HepG2 (cell line): ENCODE results near the gene GARS1. TPM values are rescaled to one million over a fixed set of nuclear protein-coding genes. Genes with fewer than 3 reads are reported as not detected.

Source experiments
- CBFB ChIP-seq: sonication (generic); formaldehyde crosslinking; IDR thresholded peaks from 2 replicates; pipeline ENCODE4 v1.4.0; 2020; ENCODE audit warnings: missing genetic modification reagents
- CC2D1A ChIP-seq: sonication (generic); formaldehyde crosslinking; IDR thresholded peaks from 2 replicates; pipeline ENCODE4 v1.8.1; 2023; ENCODE audit warnings: mild to moderate bottlenecking, missing genetic modification reagents
- GATAD1 ChIP-seq: IDR thresholded peaks from 2 replicates; pipeline ENCODE4 v1.6.1; 2016; ENCODE audit warnings: missing genetic modification reagents, missing compliant biosample characterization
- ISX ChIP-seq: sonication (generic); formaldehyde crosslinking; conservative IDR thresholded peaks from 2 replicates; pipeline ENCODE4 v1.5.0; 2020; ENCODE audit warnings: missing genetic modification reagents
- MIER3 ChIP-seq: IDR thresholded peaks from 2 replicates; pipeline ENCODE4 v1.6.1; 2016; ENCODE audit warnings: missing compliant biosample characterization, borderline replicate concordance
- MTA1 ChIP-seq: sonication (generic); formaldehyde crosslinking; IDR thresholded peaks from 2 replicates; pipeline ENCODE4 v1.4.0; 2020; ENCODE audit warnings: missing genetic modification reagents, mild to moderate bottlenecking, borderline replicate concordance
- MTF2 ChIP-seq: sonication (generic); formaldehyde crosslinking; IDR thresholded peaks from 2 replicates; pipeline ENCODE4 v1.5.0; 2020; ENCODE audit warnings: missing genetic modification reagents, borderline replicate concordance
- PHB2 ChIP-seq: fragments of 450-650 bp; IDR thresholded peaks from 2 replicates; pipeline ENCODE4 v1.6.1; 2018; ENCODE audit not compliant: partially characterized antibody
- RFX1 ChIP-seq: fragments of 450-650 bp; IDR thresholded peaks from 2 replicates; pipeline ENCODE4 v1.6.1; 2017
- SATB2 ChIP-seq: sonication (generic); formaldehyde crosslinking; IDR thresholded peaks from 2 replicates; pipeline ENCODE4 v1.5.0; 2020; ENCODE audit warnings: missing genetic modification reagents
- SMAD9 ChIP-seq: sonication (generic); formaldehyde crosslinking; IDR thresholded peaks from 2 replicates; pipeline ENCODE4 v1.5.1; 2020; ENCODE audit warnings: mild to moderate bottlenecking, missing genetic modification reagents
- SMC3 ChIP-seq: IDR thresholded peaks from 2 replicates; pipeline ENCODE4 v1.6.1; 2011; ENCODE audit warnings: low read length, improper control_type of control experiment
- SNAI1 ChIP-seq: sonication (generic); formaldehyde crosslinking; IDR thresholded peaks from 2 replicates; pipeline ENCODE4 v1.5.0; 2020; ENCODE audit warnings: mild to moderate bottlenecking, missing genetic modification reagents, borderline replicate concordance
- SP4 ChIP-seq: sonication (generic); formaldehyde crosslinking; IDR thresholded peaks from 2 replicates; pipeline ENCODE4 v1.8.1; 2023; ENCODE audit warnings: mild to moderate bottlenecking, missing genetic modification reagents
- ZNF749 ChIP-seq: sonication (generic); formaldehyde crosslinking; IDR thresholded peaks from 2 replicates; pipeline ENCODE4 v1.8.0; 2022; ENCODE audit warnings: mild to moderate bottlenecking, missing genetic modification reagents, moderate library complexity, borderline replicate concordance
- ZNF781 ChIP-seq: sonication (generic); formaldehyde crosslinking; IDR thresholded peaks from 2 replicates; pipeline ENCODE4 v1.5.1; 2020; ENCODE audit warnings: borderline replicate concordance, mild to moderate bottlenecking, missing genetic modification reagents; ENCODE audit errors: not compliant biosample characterization
- ZNF792 ChIP-seq: IDR thresholded peaks from 2 replicates; pipeline ENCODE4 v1.6.1; 2016
- polyA plus RNA-seq, 8 experiments: library from polyadenylated mRNA; depleted of rRNA in 3 of 8; stranded (reverse) in 7 of 8; unstranded in 1 of 8; fragments of >200 nt; fragmentation: Illumina TruSeq in 4 of 8; extraction: Trizol in 4 of 8; gene quantifications; 2 replicates each; pipeline versions ENCODE4 v1.2.1 to v1.2.3, GENCODE V29; 2011 to 2016; ENCODE audit warnings: low read depth in 4 of 8, missing spikeins in 1 of 8, mixed read lengths in 1 of 8; ENCODE audit not compliant: insufficient read depth in 1 of 8
- total RNA-seq, 5 experiments: library from RNA; depleted of rRNA; stranded (reverse); fragments of >200 nt; fragmentation: Illumina TruSeq; extraction: Trizol; gene quantifications; 2 replicates each; pipeline ENCODE4 v1.2.3, GENCODE V29; 2016; ENCODE audit warnings: low read depth in 1 of 5
- TF ChIP-seq, protein P1 (sequence below): sonication (generic); formaldehyde crosslinking; IDR thresholded peaks from 2 replicates; pipeline ENCODE4 v1.9.0; 2021; ENCODE audit warnings: missing genetic modification reagents, borderline replicate concordance
- TF ChIP-seq, protein P2 (sequence below): sonication (generic); formaldehyde crosslinking; IDR thresholded peaks from 2 replicates; pipeline ENCODE4 v1.8.0; 2022; ENCODE audit warnings: mild to moderate bottlenecking, missing genetic modification reagents, borderline replicate concordance
- TF ChIP-seq, protein P3 (sequence below): sonication (generic); formaldehyde crosslinking; IDR thresholded peaks from 2 replicates; pipeline ENCODE4 v1.5.0; 2020; ENCODE audit warnings: mild to moderate bottlenecking, missing genetic modification reagents
- TF ChIP-seq, protein P4 (sequence below): sonication (generic); formaldehyde crosslinking; IDR thresholded peaks from 2 replicates; pipeline ENCODE4 v1.4.0; 2020; ENCODE audit warnings: missing genetic modification reagents
- TF ChIP-seq, protein P5 (sequence below): sonication (generic); formaldehyde crosslinking; IDR thresholded peaks from 2 replicates; pipeline ENCODE4 v1.4.0; 2020; ENCODE audit warnings: missing genetic modification reagents

GARS1 gene
- total and polyA plus RNA-seq, 2 of the 13 experiments (the other 11 are each of a cell fraction or from before 2014, with no cell fraction given), result 140 to 460 TPM

DNA sequence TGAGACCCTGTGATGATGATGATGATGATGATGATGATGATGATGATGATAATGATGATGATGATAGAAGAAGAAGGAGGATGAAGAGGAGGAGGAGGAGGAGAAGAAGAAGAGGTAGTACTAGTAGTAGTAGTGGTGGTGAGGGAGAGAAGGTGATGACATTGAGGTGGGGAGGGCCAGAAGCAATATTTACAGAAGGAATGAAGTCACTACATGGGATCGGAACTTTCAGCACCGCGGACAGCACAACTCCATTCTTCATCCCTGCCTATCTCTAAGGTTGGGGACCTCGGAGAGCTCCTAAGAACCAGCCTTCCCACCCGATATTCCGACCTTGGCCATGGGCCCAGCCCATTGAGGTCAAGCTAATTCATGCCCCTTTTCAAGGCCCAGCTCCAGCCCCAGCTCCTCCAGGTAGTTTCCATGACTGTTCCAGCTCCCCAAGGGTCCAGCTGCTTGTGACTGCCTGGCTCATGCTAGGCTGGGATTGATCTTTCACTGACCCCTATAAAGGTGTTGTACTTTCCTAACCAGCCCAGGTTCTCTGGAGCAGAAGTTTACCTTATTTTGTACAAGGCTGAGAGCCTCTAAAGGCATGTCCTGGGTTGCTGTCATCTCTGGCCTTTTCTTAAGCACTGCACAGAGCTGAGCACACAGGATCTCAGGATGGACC, 77.3 kb downstream of the GARS1 start (continued):
- TF ChIP-seq, protein P1, sequence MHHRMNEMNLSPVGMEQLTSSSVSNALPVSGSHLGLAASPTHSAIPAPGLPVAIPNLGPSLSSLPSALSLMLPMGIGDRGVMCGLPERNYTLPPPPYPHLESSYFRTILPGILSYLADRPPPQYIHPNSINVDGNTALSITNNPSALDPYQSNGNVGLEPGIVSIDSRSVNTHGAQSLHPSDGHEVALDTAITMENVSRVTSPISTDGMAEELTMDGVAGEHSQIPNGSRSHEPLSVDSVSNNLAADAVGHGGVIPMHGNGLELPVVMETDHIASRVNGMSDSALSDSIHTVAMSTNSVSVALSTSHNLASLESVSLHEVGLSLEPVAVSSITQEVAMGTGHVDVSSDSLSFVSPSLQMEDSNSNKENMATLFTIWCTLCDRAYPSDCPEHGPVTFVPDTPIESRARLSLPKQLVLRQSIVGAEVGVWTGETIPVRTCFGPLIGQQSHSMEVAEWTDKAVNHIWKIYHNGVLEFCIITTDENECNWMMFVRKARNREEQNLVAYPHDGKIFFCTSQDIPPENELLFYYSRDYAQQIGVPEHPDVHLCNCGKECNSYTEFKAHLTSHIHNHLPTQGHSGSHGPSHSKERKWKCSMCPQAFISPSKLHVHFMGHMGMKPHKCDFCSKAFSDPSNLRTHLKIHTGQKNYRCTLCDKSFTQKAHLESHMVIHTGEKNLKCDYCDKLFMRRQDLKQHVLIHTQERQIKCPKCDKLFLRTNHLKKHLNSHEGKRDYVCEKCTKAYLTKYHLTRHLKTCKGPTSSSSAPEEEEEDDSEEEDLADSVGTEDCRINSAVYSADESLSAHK, result peak; percentile 93; the same call in 1 of the 2 replicates
- TF ChIP-seq SNAI1 (CRISPR knock-in tag) (no peak), ISX (CRISPR knock-in tag) (0 out of 2 replicates have a peak, but pooled peaks have one; percentile 75), RFX1 (no peak), PHB2 (no peak), CC2D1A (CRISPR knock-in tag) (no peak), CBFB (CRISPR knock-in tag) (no peak), ZNF792 (CRISPR knock-in tag) (peak; percentile 97), MIER3 (CRISPR knock-in tag) (peak; percentile 75; the same call in 1 of the 2 replicates), MTF2 (no peak), MTA1 (CRISPR knock-in tag) (no peak), ZNF749 (CRISPR knock-in tag) (peak; percentile 59; the same call in 1 of the 2 replicates), SATB2 (CRISPR knock-in tag) (peak; percentile 95), ZNF781 (CRISPR knock-in tag) (peak; percentile 93), SMAD9 (CRISPR knock-in tag) (0 out of 2 replicates have a peak, but pooled peaks have one; percentile 74), SP4 (CRISPR knock-in tag) (no peak; the same call in 1 of the 2 replicates), GATAD1 (CRISPR knock-in tag) (peak; percentile 59), SMC3 (no peak)
- TF ChIP-seq, protein P2, sequence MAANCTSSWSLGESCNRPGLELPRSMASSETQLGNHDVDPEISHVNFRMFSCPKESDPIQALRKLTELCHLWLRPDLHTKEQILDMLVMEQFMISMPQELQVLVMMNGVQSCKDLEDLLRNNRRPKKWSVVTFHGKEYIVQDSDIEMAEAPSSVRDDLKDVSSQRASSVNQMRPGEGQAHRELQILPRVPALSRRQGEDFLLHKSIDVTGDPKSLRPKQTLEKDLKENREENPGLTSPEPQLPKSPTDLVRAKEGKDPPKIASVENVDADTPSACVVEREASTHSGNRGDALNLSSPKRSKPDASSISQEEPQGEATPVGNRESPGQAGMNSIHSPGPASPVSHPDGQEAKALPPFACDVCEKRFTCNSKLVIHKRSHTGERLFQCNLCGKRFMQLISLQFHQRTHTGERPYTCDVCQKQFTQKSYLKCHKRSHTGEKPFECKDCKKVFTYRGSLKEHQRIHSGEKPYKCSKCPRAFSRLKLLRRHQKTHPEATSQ, result no peak
- TF ChIP-seq, protein P3, sequence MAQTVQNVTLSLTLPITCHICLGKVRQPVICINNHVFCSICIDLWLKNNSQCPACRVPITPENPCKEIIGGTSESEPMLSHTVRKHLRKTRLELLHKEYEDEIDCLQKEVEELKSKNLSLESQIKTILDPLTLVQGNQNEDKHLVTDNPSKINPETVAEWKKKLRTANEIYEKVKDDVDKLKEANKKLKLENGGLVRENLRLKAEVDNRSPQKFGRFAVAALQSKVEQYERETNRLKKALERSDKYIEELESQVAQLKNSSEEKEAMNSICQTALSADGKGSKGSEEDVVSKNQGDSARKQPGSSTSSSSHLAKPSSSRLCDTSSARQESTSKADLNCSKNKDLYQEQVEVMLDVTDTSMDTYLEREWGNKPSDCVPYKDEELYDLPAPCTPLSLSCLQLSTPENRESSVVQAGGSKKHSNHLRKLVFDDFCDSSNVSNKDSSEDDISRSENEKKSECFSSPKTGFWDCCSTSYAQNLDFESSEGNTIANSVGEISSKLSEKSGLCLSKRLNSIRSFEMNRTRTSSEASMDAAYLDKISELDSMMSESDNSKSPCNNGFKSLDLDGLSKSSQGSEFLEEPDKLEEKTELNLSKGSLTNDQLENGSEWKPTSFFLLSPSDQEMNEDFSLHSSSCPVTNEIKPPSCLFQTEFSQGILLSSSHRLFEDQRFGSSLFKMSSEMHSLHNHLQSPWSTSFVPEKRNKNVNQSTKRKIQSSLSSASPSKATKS (CRISPR knock-in tag), result no peak
- TF ChIP-seq, protein P4, sequence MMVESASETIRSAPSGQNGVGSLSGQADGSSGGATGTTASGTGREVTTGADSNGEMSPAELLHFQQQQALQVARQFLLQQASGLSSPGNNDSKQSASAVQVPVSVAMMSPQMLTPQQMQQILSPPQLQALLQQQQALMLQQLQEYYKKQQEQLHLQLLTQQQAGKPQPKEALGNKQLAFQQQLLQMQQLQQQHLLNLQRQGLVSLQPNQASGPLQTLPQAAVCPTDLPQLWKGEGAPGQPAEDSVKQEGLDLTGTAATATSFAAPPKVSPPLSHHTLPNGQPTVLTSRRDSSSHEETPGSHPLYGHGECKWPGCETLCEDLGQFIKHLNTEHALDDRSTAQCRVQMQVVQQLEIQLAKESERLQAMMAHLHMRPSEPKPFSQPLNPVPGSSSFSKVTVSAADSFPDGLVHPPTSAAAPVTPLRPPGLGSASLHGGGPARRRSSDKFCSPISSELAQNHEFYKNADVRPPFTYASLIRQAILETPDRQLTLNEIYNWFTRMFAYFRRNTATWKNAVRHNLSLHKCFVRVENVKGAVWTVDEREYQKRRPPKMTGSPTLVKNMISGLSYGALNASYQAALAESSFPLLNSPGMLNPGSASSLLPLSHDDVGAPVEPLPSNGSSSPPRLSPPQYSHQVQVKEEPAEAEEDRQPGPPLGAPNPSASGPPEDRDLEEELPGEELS (CRISPR knock-in tag), result no peak
- TF ChIP-seq, protein P5, sequence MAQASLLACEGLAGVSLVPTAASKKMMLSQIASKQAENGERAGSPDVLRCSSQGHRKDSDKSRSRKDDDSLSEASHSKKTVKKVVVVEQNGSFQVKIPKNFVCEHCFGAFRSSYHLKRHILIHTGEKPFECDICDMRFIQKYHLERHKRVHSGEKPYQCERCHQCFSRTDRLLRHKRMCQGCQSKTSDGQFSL, result no peak
